LNCaP clone FGC (cell line): ENCODE data around the gene URGCP.
A peak's percentile ranks its signal among the peaks of the same experiment; 100 is the strongest.

Experiments
- DNase-seq: peaks from one replicate; pipeline ENCODE4 v3.0.0-alpha.2; 2011; ENCODE audit warnings: low read depth
- H3K4me3 ChIP-seq: 2 replicates; pipeline ENCODE4 v1.5.1; 2011; ENCODE audit warnings: mild to moderate bottlenecking, low read depth, low read length, control low read depth
- CTCF ChIP-seq: IDR thresholded peaks from 2 replicates; pipeline ENCODE4 v1.5.1; 2012; ENCODE audit warnings: mild to moderate bottlenecking; ENCODE audit not compliant: control insufficient read depth, insufficient read depth; ENCODE audit errors: extremely low read depth

Gene URGCP

GRCh38 chr7:43884617-43885016, 21.8 kb downstream of the URGCP start:
- no peak for DNase-seq
- no peak for TF ChIP-seq CTCF
- H3K4me3 ChIP-seq: no peak overlapping the region

- no peak overlapping the region for H3K4me3 ChIP-seq
- TF ChIP-seq CTCF: no peak
- DNase-seq: no peak
These were observed 22.2 kb downstream of the URGCP start for GRCh38 chr7:43884209-43884608.

- H3K4me3 ChIP-seq: no peak overlapping the region
- DNase-seq: no peak
- TF ChIP-seq CTCF: no peak
These were observed 25.8 kb downstream of the URGCP start for GRCh38 chr7:43880596-43880995.

- no peak for TF ChIP-seq CTCF
- no peak overlapping the region for H3K4me3 ChIP-seq
- DNase-seq: no peak
These were observed 26.9 kb downstream of the URGCP start for GRCh38 chr7:43879477-43879876.

- no peak overlapping the region for H3K4me3 ChIP-seq
These were observed 27.5 kb downstream of the URGCP start for GRCh38 chr7:43878867-43879266.

GRCh38 chr7:43877968-43878864, 28.2 kb downstream of the URGCP start:
- no peak for TF ChIP-seq CTCF
- DNase-seq: peak; percentile 56
- H3K4me3 ChIP-seq: no peak overlapping the region

More at GRCh38 chr7:43878867-43879266, 27.5 kb downstream of the URGCP start:
- no peak for TF ChIP-seq CTCF
- no peak for DNase-seq
